Measurements from ENCODE around the gene DEXI.

DEXI gene

GRCh38 chr16:10918294-10919002 lies 23.8 kb downstream of the DEXI start (continued):
- TF ChIP-seq ZNF112 (tag by site-specific recombination; IDR thresholded peaks at IDR 0.05) (no peak), ZNF654 (tag by site-specific recombination; IDR thresholded peaks at IDR 0.05; ENCODE audit: low read depth) (peak; percentile 89), ZNF394 (tag by site-specific recombination; IDR thresholded peaks at IDR 0.05; ENCODE audit: borderline replicate concordance) (no peak), PBX3 (CRISPR knock-in tag; IDR thresholded peaks at IDR 0.05) (no peak), ZNF221 (tag by site-specific recombination; IDR thresholded peaks at IDR 0.05; ENCODE audit: borderline replicate concordance) (no peak), KLF1 (tag by site-specific recombination; IDR thresholded peaks at IDR 0.05) (no peak), MEIS1 (CRISPR knock-in tag; IDR thresholded peaks at IDR 0.05; ENCODE audit: borderline replicate concordance) (no peak), ELK4 (IDR thresholded peaks at IDR 0.05; ENCODE audit: borderline replicate concordance, low read depth, low read length) (no peak), PATZ1 (tag by site-specific recombination; IDR thresholded peaks at IDR 0.05) (no peak), KLF9 (tag by site-specific recombination; IDR thresholded peaks at IDR 0.05; ENCODE audit: low read depth) (no peak), ZNF114 (tag by site-specific recombination; IDR thresholded peaks at IDR 0.05) (no peak), GFI1B (tag by site-specific recombination; IDR thresholded peaks at IDR 0.05) (no peak), FEZF1 (tag by site-specific recombination; IDR thresholded peaks at IDR 0.05) (no peak), ZNF529 (tag by site-specific recombination; IDR thresholded peaks at IDR 0.05; ENCODE audit: insufficient replicate concordance) (no peak), ZNF558 (tag by site-specific recombination; IDR thresholded peaks at IDR 0.05) (no peak), ZNF768 (tag by site-specific recombination; IDR thresholded peaks at IDR 0.05) (no peak), ZNF76 (tag by site-specific recombination; IDR thresholded peaks at IDR 0.05; ENCODE audit: borderline replicate concordance, low read depth) (no peak), ZNF544 (tag by site-specific recombination; IDR thresholded peaks at IDR 0.05) (no peak), YY1 (tag by site-specific recombination; IDR thresholded peaks at IDR 0.05) (no peak), MYNN (tag by site-specific recombination; IDR thresholded peaks at IDR 0.05; ENCODE audit: borderline replicate concordance) (no peak), ZBTB21 (tag by site-specific recombination; IDR thresholded peaks at IDR 0.05) (no peak)

GRCh38 chr16:10916534-10916933 lies 25.7 kb downstream of the DEXI start:
- CTCF ChIA-PET = interaction anchor here (0.9 kb wide), 1 partner anchor 9 kb away, joined by 4 read pairs; no protein-coding TSS in a partner anchor
- H3K4me1 ChIP-seq (ENCODE audit: control insufficient read depth, insufficient read depth, low read length) = no peaks in the 10 kb centered on the region
- no peak for TF ChIP-seq SCRT1 (tag by site-specific recombination; IDR thresholded peaks at IDR 0.05; ENCODE audit: borderline replicate concordance)
- no peak for TF ChIP-seq ZNF623 (tag by site-specific recombination; IDR thresholded peaks at IDR 0.05)
- no peak for TF ChIP-seq BCL11B (tag by site-specific recombination; IDR thresholded peaks at IDR 0.05; ENCODE audit: low read depth)
- TF ChIP-seq KLF7 (tag by site-specific recombination; IDR thresholded peaks at IDR 0.05; ENCODE audit: borderline replicate concordance) = no peak
- TF ChIP-seq ZNF174 (tag by site-specific recombination; IDR thresholded peaks at IDR 0.05) = no peak
- no peak overlapping the region for H3K27ac ChIP-seq (ENCODE audit: extremely low read depth, low read depth, low read length)
- POLR2A ChIA-PET = no interaction called here
- no peaks in the 10 kb centered on the region for H3K36me3 ChIP-seq (ENCODE audit: control insufficient read depth in 2 of 2, insufficient read depth in 1 of 2, low read length in 2 of 2)
- H3K4me3 ChIP-seq (ENCODE audit: low read depth, low read length) = no peak overlapping the region
- no peaks in the 10 kb centered on the region for H3K9me3 ChIP-seq (ENCODE audit: control insufficient read depth, insufficient read depth, low read depth, low read length)

Measured in HEK293 (cell line).